HG03558 (cell line): ENCODE data around the gene ASIC3.
"Not testable (repeated sequence)": the region's sequence is repeated elsewhere in the genome, so short reads cannot be mapped to it uniquely, and the experiment has no call there.

Source experiments
- ATAC-seq: cut with Tn5 transposase; IDR thresholded peaks from one replicate; pipeline ENCODE4 v1.9.1; 2021; ENCODE audit warnings: moderate number of reproducible peaks; ENCODE audit not compliant: unreplicated experiment; ENCODE audit errors: extremely low read depth

ASIC3 gene

DNA sequence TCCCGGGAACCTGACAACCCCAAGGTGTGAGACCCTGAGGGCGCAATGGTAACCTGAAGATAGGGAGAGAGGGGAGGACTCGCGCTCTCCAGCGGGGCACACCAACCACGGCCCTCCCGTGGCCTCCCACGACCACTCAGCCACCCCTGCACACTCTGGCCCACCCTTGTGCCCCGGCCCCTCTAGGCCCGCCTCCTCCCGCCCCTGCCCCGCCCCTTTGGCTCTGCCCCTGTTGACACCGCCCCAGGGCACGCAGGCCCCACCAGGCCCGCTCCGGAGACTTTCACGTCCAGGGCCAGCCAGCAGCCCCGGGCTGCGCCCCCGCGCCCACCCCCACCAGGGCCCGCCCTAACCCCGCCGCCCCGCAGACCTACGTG is 35.0 kb upstream of the ASIC3 start:
- no peak for ATAC-seq

DNA sequence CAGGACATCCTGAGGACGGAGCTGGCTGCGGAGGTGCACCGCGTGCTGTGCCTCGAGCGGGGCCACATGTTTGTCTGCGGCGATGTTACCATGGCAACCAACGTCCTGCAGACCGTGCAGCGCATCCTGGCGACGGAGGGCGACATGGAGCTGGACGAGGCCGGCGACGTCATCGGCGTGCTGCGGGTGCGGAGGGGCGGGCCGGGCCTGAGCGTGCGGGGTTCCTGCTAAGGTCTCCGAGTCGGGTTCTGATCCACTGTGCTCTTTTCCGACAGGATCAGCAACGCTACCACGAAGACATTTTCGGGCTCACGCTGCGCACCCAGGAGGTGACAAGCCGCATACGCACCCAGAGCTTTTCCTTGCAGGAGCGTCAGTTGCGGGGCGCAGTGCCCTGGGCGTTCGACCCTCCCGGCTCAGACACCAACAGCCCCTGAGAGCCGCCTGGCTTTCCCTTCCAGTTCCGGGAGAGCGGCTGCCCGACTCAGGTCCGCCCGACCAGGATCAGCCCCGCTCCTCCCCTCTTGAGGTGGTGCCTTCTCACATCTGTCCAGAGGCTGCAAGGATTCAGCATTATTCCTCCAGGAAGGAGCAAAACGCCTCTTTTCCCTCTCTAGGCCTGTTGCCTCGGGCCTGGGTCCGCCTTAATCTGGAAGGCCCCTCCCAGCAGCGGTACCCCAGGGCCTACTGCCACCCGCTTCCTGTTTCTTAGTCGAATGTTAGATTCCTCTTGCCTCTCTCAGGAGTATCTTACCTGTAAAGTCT is 34.4 kb upstream of the ASIC3 start:
- no peak for ATAC-seq

DNA sequence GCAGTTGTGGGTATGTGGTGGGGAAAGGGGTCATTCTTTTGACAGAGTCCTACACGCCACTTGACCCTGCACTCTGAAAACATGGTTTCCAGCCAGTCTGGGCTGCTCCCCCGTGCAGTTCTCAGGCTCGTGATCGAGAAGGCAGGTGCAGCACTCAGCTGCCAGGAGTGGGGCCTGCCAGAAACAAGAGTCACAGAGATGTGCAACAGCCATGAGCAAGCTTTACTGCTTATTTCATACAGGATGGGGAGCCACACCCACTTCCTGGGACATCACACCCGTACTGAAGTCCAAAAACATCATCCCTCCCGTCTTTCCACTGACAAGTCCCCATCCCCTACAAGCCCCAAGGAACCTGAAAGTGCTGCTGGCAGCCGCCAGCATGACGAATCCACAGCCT is 33.4 kb upstream of the ASIC3 start:
- no peak for ATAC-seq

DNA sequence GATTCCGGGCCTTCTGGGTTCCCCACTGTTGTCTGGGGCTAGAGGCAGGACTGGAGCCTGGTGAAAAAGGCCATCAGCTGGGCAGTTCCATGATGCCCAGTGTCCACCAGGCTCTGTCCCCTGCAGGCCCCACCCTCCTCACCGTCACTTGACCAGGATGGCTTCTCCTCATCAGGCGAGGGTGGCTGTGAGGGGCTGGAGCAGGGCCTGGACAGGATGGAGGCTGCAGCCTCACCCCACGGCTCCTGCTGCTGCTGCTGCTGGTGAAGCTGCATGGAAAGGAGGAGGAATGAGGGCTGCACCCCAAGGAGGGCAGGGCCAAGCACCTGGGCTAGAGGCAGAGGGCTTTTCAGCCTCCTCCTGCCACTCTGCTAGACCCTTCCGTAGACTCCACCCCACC is 32.4 kb upstream of the ASIC3 start:
- no peak for ATAC-seq

DNA sequence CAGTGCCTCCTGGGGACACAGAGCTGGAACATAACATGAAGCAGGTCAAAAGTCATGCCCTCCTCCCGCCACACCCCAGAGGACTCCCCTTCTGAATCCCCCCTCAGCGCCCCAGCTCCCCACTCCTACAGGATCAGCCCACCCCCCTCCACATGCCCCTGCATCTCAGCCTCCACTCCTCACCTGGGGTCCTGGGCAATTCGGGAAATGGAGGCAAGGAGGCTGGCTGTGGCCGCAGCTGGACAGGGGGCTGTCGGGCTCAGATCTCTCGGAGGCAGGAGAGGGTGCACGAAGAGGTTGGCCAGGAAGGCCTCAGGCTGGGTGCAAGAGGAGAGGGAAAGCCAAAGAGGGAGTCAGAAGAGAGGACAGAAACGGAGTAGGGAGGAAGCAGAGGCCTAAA is 31.8 kb upstream of the ASIC3 start:
- ATAC-seq: no peak

DNA sequence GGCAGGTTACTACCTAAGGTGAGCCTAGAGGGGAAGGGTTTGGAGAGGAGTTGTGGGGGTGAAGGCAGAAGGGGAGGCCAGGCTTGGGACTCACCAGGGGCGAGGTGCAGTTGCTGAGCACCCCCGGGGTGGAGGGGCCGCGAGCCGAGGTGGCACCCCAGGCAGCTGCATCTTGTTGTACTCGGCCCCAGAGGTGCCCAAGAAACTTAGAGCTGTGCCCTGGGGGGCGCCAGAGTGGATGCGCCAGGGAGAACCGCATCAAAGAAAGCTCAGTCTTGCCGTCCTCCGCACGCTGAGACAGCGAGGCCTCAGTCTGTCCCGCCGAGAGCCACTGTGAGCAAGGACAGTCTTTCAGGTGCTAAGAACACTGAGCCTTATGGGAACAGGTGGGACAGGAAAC is 31.4 kb upstream of the ASIC3 start:
- no peak for ATAC-seq

DNA sequence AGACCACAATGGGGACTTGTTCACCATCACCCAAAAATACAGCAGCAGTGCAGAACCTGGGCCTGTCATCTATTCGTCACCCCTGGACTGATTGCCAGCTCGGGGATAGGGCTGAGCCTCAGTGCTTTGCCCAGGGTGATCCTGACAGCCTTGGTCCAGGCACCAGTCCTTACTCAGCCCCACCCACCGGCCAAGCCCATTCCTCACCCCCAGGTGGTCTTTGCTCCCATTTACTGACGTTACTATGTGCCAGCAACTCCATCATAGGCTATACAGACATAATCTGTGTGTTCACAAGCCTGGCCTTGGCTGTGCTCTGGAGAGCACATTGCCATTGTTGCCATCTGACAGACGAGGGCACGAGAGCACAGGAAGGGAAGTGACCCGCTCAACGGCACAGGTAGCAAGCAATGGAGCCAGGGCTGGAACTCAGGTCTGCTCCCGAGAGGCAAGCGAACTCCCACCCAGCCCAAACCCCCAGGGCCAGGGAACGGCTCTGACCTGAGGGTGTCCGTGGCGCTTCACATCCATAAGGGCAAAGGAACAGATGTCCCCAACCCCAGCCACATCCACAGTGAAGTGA is 30.9 kb upstream of the ASIC3 start:
- no peak for ATAC-seq

DNA sequence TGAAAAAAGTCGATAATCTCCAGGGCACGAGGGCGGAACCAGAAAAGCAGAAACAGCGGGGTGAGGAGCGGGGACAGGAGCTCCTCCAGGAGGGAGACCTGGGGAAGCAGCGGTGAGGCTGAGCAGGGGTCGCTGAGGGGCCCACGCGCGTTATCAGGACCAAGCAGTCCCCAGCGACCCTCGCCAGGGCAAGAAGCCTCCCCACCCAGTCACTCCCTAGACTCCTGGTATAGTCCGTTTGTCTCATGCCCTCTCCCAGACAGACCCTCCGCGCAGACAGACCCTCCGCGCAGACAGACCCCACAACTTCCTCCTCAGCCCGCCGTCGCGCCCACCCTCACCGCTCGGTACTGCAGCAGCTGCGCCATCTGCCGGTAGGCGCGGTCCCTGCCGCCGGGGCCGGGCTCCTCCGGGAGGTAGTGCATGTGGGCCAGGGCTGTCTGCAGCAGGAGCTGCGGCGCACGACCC is 30.3 kb upstream of the ASIC3 start:
- no peak for ATAC-seq

DNA sequence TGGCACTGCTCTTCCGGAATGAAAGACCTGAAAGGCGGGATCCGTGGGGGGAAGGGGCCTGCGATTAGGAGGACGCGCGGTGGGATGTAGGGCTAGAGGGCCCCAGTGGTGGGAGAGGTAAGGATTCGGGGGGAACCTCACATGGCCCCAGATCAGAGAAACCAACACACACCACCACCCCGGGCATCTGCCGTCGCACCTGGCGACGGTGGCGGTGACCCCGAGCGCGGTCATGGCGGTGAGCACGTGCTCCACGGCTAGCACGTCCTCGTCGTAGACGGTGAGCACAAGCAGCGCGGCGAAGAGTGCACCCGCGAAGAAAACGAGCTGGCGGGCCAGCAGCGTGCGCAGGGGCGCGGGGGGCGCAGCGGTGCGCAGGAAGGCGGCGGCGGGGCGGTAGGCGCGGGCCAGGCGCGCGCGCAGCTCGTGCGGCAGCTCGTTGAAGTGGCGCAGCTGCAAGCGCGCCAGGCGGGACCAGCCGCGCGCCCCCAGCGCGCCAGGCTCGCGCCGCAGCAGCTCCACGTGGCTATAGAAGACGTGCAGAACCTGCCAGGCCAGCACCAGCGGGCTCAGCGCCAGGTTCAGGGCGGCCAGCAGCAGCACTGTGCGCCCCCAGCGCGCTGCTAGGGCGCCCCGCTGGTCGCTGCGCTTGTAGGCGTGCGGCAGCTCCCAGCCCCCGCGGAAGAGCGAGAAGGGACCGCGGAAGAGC is 29.8 kb upstream of the ASIC3 start:
- no peak for ATAC-seq

DNA sequence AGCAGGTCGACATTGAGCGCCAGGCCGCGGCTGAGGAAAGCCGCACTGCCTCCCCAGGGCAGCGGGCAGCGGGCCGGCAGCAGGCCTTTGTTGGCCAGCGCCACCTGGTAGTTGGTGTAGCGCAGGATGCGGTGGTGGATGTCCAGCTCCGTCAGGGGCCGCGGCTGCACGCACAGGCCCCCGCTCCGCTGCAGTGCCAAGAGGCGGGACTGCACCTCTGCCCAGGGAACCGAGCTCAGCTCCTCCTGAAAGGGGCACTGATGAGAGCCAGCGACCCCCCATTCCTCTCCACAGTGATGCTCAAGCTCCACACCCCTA is 29.2 kb upstream of the ASIC3 start:
- ATAC-seq: no peak

DNA sequence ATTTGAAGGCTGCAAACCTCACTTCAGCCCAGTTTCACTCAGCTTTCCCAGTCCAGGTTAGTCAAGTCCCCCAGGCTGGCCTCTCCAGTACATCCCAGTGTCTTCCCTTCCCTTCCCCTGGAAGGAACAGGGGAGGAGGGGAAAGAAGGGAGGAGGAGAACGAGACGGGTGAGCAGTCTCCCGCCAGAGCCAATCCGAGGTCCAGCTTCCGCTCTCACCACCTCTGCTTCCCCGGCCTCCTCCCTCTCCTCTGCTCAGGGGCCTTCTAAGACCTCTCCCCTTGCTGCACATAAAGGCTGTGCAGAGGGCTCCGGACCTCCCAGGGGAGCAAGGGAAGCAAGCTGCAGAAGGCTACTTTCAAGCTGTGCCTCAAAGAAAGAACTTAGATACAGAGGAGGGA is 28.1 kb upstream of the ASIC3 start:
- no peak for ATAC-seq

DNA sequence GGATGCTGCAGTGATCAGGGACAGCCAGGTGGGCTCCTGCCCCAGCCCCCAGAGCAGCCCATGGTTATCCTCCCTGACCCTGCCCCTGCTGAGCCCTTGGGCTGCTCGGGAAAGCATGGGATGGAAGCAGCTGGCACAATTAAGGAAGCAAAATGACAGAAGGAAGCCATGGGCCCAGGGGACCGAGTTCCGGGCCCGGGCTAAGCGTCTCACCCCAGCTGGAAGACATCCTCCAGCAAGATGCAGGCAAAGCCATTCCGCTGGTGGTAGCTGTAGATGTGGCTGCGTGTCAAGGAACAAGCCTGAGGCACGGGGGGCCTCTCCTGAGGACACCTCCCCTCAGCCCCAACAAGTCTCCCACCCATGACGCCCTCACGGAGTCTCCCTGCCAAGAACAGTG is 25.1 kb upstream of the ASIC3 start:
- no peak for ATAC-seq

DNA sequence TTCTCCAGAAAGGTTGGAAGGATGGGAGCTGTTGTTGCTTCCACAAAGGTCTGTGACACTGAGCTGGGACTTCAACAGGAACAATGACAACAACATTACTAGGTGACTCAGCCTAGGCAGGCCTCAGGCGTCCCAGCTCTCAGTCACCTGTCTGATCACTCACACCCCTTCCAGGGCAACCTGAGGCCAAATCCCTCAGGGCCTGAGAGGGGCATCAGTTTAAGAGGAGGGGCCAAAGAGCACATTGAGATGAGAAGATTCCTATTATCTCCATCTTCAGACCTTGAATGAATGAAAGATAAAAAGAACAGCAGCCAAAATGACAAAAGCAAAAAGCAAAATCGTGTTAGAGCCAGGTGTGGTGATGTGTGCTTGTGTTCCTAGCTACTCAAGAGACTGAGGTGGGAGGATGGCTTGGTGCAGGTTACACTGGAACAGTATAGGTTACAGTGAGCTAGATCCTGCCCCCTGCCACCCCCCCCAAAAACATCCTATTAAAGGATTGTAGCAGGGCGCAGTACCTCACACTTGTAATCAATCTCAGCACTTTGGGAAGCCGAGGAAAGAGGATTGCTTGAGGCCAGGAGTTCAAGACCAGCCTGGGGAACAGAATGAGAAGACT is 23.8 kb upstream of the ASIC3 start, which contains the start of gene ATG9B:
ATG9B (minus strand) TSS at position 60 of the 622 bp plus-strand sequence. CDS start 71 bp downstream, outside the sequence.
- no peak for ATAC-seq

DNA sequence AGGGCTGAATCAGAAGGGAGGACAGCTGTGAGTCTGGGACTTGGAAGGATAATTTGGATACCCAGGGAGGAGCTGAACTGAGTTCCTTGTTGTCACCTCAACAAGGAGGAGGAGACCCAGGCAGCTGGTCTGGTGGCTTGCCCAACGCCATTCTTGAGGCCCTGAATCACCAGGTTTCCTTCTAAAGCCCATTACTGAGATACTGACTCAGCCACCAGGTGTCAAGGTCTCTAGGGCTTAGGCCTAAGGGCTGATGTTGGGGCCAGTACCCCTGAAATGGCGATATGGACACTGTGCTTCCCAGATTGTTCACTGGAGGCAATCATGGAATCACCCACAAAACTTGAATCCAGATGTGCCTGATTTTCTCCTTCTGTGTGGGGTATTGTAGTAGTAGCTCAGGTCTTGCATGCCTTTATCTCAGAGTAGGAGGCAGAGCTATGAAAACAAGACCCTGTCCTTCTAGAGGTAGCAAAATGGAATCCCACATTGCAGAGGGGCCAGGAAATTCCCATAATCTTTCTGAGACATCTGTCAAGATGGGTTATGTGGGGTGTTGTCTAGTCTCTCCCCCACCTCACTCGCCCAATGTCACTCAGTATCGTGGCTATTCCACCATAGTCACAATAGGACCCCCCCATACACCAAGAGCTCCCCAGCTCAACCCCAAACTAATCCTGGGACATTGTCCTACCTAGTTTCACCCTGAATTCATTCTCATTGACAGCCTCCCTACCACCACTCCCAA is 22.2 kb upstream of the ASIC3 start:
- ATAC-seq: no peak

DNA sequence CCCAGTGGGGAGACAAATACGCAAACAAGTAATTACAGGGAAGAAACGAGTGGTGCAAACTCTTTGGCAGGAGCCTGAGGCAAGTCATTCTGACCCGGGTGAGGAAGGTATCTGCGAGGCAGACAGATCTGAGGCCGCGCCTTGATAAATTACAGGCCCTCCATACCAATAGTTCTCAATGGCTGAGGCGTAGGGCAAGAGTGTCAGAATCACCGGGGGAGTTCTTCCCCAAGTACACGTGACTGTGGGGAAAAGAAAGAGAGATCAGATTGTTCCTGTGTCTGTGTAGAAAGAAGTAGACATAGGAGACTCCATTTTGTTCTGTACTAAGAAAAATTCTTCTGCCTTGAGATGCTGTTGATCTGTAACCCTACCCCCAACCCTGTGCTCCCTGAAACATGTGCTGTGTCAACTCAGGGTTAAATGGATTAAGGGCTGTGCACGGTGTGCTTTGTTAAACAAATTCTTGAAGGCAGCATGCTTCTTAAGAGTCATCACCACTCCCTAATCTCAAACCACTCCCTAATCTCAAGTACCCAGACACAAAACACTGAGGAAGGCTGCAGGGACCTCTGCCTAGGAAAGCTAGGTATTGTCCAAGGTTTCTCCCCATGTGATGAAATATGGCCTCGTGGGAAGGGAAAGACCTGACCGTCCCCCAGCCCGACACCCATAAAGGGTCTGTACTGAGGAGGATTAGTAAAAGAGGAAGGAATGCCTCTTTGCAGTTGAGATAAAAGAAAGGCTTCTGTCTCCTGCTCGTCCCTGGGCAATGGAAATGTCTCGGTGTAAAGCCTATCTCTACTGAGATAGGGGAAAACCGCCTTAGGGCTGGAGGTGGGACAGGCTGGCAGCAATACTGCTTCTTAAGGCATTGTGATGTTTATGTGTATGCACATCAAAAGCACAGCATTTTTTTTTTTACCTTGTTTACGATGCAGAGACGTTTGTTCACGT is 21.3 kb upstream of the ASIC3 start:
- ATAC-seq: not testable (repeated sequence)

DNA sequence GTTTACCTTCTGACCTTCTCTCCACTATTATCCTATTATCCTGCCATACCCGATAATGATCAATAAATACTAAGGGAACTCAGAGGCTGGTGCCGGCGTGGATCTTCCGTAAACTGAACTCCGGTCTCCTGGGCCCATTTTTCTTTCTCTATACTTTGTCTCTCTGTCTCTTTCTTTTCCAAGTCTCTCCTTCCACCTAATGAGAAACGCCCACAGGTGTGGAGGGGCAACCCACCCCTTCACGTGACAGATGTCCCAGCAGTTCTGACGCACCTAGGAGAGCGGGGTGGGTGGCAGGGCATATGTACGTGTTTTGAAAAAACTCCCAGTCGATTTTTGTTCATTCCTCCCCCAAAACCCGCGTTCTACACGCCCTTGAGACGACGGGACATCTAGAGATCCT is 20.6 kb upstream of the ASIC3 start:
- ATAC-seq: not testable (repeated sequence)

DNA sequence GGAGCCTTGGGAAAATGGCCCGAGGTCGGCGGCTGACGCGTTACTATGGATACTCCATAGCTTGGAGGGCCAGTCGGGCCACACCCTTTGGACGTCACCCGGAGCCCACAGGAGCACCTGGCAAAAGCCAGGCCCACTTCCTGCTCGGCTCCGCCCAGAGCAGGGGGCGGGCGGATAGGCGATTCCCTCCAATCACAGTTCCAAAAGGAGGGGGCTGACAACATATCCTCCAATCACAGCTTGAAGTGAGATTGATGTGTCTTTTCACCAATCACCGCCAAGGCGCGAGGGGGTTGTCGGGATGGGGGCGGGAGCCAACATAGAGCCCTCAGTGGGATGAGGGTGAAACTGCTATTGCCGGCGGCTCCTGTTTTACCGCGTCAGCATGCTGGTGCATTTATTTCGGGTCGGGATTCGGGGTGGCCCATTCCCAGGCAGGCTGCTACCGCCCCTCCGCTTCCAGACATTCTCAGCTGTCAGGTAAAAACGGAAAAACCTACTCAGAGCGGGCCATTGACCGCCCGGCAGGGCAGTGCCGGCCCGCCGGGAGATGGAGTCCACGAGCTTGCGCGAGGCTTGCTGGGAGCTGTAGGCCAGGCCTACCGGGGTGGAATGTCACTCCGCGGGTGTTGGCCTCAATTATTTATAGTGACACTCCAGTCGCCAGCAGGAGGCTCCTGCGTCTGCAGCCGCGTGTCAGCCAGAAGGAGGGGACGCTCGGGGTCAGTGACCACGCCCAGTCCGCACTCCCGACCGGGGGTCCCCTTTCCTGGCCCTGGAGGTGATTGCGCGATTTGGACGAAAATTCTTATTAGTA is 20.0 kb upstream of the ASIC3 start, which contains the start of gene ABCB8:
ABCB8 (plus strand) TSS at position 320 of the 817 bp plus-strand sequence; CDS start at position 386, 66 bp downstream.
- peak; percentile 96 for ATAC-seq

DNA sequence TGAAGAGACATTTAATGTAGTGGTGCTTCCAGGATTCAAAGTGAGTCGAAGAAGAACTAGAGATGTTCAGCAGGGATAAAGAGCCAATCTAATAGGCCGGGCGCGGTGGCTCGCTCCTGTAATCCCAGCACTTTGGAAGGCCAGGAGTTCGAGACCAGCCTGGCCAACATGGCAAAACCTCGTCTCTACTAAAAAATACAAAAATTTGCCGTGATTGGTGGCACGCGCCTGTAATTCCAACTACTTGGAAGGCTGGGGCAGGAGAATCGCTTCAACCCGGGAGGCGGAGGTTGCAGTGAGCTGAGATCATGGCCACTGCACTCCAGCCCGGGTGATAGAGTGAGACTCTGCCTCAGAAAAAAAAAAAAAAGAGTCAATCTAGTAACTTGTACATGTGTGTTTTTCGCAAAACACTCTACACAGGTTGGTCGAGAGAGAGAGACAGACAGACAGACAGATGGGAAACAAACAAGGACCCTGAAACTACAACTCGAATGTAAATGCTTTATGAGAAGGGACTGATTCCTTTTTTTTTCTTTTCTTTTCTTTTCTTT is 19.3 kb upstream of the ASIC3 start:
- ATAC-seq: no peak
